GM23338 (cell line): ENCODE results near the gene ODAD4.

Experiments
- EZH2 ChIP-seq: fragments of 200-600 bp; sonication (generic); IDR thresholded peaks from one replicate; pipeline ENCODE4 v1.8.0; 2017; ENCODE audit warnings: antibody characterized with exemption, mild to moderate bottlenecking, low read depth; ENCODE audit not compliant: unreplicated experiment
- JUNB ChIP-seq: IDR thresholded peaks from one replicate; pipeline ENCODE4 v1.6.1; 2016; ENCODE audit warnings: antibody characterized with exemption; ENCODE audit not compliant: unreplicated experiment
- POLR2AphosphoS5 ChIP-seq: IDR thresholded peaks from 2 replicates; pipeline ENCODE4 v1.6.1; 2016; ENCODE audit warnings: antibody characterized with exemption, low read depth
- TF ChIP-seq, protein P1 (sequence below), 2 experiments: fragments of 200-600 bp in 1 of 2; sonication (generic) in 1 of 2; conservative IDR thresholded peaks; 2 replicates each; pipeline versions ENCODE4 v1.5.1 to v1.6.1; 2016 to 2017; ENCODE audit warnings: antibody characterized with exemption in 2 of 2, low read depth in 2 of 2, mild to moderate bottlenecking in 2 of 2, moderate library complexity in 1 of 2

DNA sequence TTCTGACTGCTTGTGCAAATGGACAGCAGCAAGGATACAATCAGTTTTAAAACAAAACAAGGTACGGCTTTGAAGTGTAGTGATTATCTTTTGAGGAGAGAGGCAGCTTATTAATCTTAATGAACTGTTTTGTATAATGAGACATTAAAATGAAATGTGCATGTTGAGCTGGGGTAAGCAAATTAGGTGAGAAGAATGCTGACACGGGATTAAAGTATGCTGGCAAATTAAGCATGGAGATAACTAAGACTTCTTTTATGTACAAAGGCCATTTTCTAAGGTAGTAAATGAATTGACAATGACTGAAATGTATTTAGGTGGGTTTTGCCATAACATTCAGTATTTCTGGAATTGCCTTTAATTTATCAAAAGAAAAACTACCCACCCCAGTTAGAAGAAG is 68.1 kb downstream of the ODAD4 start:
- TF ChIP-seq EZH2 (no peak), POLR2AphosphoS5 (no peak), JUNB (no peak)
- TF ChIP-seq, protein P1, sequence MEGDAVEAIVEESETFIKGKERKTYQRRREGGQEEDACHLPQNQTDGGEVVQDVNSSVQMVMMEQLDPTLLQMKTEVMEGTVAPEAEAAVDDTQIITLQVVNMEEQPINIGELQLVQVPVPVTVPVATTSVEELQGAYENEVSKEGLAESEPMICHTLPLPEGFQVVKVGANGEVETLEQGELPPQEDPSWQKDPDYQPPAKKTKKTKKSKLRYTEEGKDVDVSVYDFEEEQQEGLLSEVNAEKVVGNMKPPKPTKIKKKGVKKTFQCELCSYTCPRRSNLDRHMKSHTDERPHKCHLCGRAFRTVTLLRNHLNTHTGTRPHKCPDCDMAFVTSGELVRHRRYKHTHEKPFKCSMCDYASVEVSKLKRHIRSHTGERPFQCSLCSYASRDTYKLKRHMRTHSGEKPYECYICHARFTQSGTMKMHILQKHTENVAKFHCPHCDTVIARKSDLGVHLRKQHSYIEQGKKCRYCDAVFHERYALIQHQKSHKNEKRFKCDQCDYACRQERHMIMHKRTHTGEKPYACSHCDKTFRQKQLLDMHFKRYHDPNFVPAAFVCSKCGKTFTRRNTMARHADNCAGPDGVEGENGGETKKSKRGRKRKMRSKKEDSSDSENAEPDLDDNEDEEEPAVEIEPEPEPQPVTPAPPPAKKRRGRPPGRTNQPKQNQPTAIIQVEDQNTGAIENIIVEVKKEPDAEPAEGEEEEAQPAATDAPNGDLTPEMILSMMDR (conservative IDR thresholded peaks at IDR 0.05; ENCODE audit: low read depth in 2 of 2): no peak
